GM18498 (cell line): ENCODE measurements around the gene FAM24A.
A peak's percentile ranks its signal among the peaks of the same experiment; 100 is the strongest.
"Not testable (repeated sequence)": the region's sequence is repeated elsewhere in the genome, so short reads cannot be mapped to it uniquely, and the experiment has no call there.

Source experiments
- ATAC-seq: cut with Tn5 transposase; IDR thresholded peaks from one replicate; pipeline ENCODE4 v1.9.1; 2021; ENCODE audit warnings: mild to moderate bottlenecking, moderate library complexity; ENCODE audit not compliant: unreplicated experiment

Gene FAM24A

GRCh38 chr10:122910310-122910709 lies at the start of gene FAM24A:
FAM24A (plus strand) TSS chr10:122910610; CDS start chr10:122911635, 1,025 bp downstream.
- ATAC-seq: no peak

GRCh38 chr10:122861711-122862161 lies 48.7 kb upstream of the FAM24A start:
- no peak for ATAC-seq

GRCh38 chr10:122863216-122864193 lies 46.9 kb upstream of the FAM24A start:
- no peak for ATAC-seq

GRCh38 chr10:122864194-122864592 lies 46.2 kb upstream of the FAM24A start:
- no peak for ATAC-seq

- no peak for ATAC-seq
Measured at GRCh38 chr10:122864901-122865300, 45.5 kb upstream of the FAM24A start.

- not testable (repeated sequence) for ATAC-seq
Measured at GRCh38 chr10:122866757-122867482, 43.5 kb upstream of the FAM24A start.

- not testable (repeated sequence) for ATAC-seq
Measured at GRCh38 chr10:122868768-122869167, 41.6 kb upstream of the FAM24A start.

- not testable (repeated sequence) for ATAC-seq
Measured at GRCh38 chr10:122871947-122872346, 38.5 kb upstream of the FAM24A start.

GRCh38 chr10:122875843-122876466 lies 34.5 kb upstream of the FAM24A start:
- ATAC-seq: no peak

GRCh38 chr10:122876467-122876855 lies 33.9 kb upstream of the FAM24A start:
- ATAC-seq: no peak

GRCh38 chr10:122877264-122877663 lies 33.1 kb upstream of the FAM24A start:
- no peak for ATAC-seq

GRCh38 chr10:122878799-122879338 lies 31.5 kb upstream of the FAM24A start:
- ATAC-seq: peak; percentile 25

GRCh38 chr10:122879339-122880273 lies 30.8 kb upstream of the FAM24A start, which contains the start of gene FAM24B:
FAM24B (minus strand) TSS chr10:122879581; CDS start chr10:122850515, 29,066 bp downstream.
- ATAC-seq: peak; percentile 80

- ATAC-seq: no peak
Measured at GRCh38 chr10:122882766-122883165, 27.6 kb upstream of the FAM24A start.

GRCh38 chr10:122884166-122884565 lies 26.2 kb upstream of the FAM24A start:
- ATAC-seq: no peak

GRCh38 chr10:122894261-122894944 lies 16.0 kb upstream of the FAM24A start:
- no peak for ATAC-seq

- not testable (repeated sequence) for ATAC-seq
Measured at GRCh38 chr10:122903861-122904260, 6.5 kb upstream of the FAM24A start.

- no peak for ATAC-seq
Measured at GRCh38 chr10:122911889-122912484, 1.6 kb downstream of the FAM24A start.

- no peak for ATAC-seq
Measured at GRCh38 chr10:122915700-122916099, 5.3 kb downstream of the FAM24A start.
